Measurements from ENCODE around the gene ERFL. TPM values are rescaled to one million over a fixed set of nuclear protein-coding genes. Genes with fewer than 3 reads are reported as not detected.

Gene ERFL
- total and polyA plus RNA-seq, 2 experiments from 2014 or later, result 0.69 TPM; not detected in 1

- 0 out of 3 replicates have a peak, but pooled peaks cover 3% of the 10 kb centered on the region for H3K9me3 Mint-ChIP-seq
- Histone ChIP-seq H3K27ac (ENCODE audit: low read depth) (no peak overlapping the region), H3K9me2 (ENCODE audit: insufficient read depth) (no peaks in the 10 kb centered on the region), H3K79me2 (replicated peaks; ENCODE audit: insufficient read depth) (no peaks in the 10 kb centered on the region), H3K4me3 (no peak overlapping the region), H3K27me3 (ENCODE audit: insufficient read depth) (peaks cover 61% of the 10 kb centered on the region), H4K20me1 (replicated peaks; ENCODE audit: insufficient read depth) (no peaks in the 10 kb centered on the region; the same call in 1 of the 2 replicates), H2AFZ (no peak overlapping the region), H3F3A (replicated peaks; ENCODE audit: low read depth) (no peaks in the 10 kb centered on the region), H3K4me1 (ENCODE audit: insufficient read depth) (no peaks in the 10 kb centered on the region; the same call in 1 of the 2 replicates), H3K36me3 (ENCODE audit: insufficient read depth) (peaks cover 3% of the 10 kb centered on the region; the same call in 1 of the 2 replicates), H3K4me2 (no peak overlapping the region)
- DNase-seq (ENCODE audit: low spot score) (no peak), ATAC-seq (no peak)
- peaks cover 20% of the 10 kb centered on the region for H3K4me1 Mint-ChIP-seq
- no peak overlapping the region for H3K4me3 Mint-ChIP-seq
- no peak for TF ChIP-seq JUNB (IDR thresholded peaks at IDR 0.05; ENCODE audit: unreplicated experiment)
- TF ChIP-seq POLR2AphosphoS5 (IDR thresholded peaks at IDR 0.05; ENCODE audit: low read depth), result no peak
- no peak for TF ChIP-seq CREB1 (CRISPR knock-in tag; IDR thresholded peaks at IDR 0.05; ENCODE audit: low read depth)
- TF ChIP-seq ETS1 (IDR thresholded peaks at IDR 0.05), result no peak
- TF ChIP-seq ZNF331 (CRISPR knock-in tag; IDR thresholded peaks at IDR 0.05; ENCODE audit: low read depth), result no peak
- no peak for TF ChIP-seq REST (IDR thresholded peaks at IDR 0.05; ENCODE audit: unreplicated experiment)
- TF ChIP-seq EZH2phosphoT487 (IDR thresholded peaks at IDR 0.05; ENCODE audit: unreplicated experiment), result no peak
- TF ChIP-seq NANOG (IDR thresholded peaks at IDR 0.05; ENCODE audit: borderline replicate concordance), result no peak
- no peak for TF ChIP-seq CTCF (conservative IDR thresholded peaks at IDR 0.05; ENCODE audit: low read depth in 2 of 2)
- no peak for TF ChIP-seq EZH2 (IDR thresholded peaks at IDR 0.05; ENCODE audit: low read depth, unreplicated experiment)
- TF ChIP-seq ZNF462 (CRISPR knock-in tag; IDR thresholded peaks at IDR 0.05), result no peak
- TF ChIP-seq STAT1 (IDR thresholded peaks at IDR 0.05; ENCODE audit: unreplicated experiment), result no peak
- no peak for TF ChIP-seq ZNF114 (CRISPR knock-in tag; IDR thresholded peaks at IDR 0.05)
- no peak overlapping the region for H3K27ac Mint-ChIP-seq
- H3K36me3 Mint-ChIP-seq (ENCODE audit: low read depth), result peaks cover 13% of the 10 kb centered on the region
- H3K27me3 Mint-ChIP-seq (ENCODE audit: insufficient read depth, low read depth, poor library complexity), result peaks cover 54% of the 10 kb centered on the region
Measured at GRCh38 chr19:41909706-41910105, 18.5 kb downstream of the ERFL start.

All from GM23338 (cell line).